GM12878 (cell line): ENCODE measurements around the gene ZNF80.

Experiments used
- CTCF ChIP-seq, 3 experiments: IDR thresholded peaks in 2 of 3; conservative IDR thresholded peaks in 1 of 3; 2 replicates each; pipeline ENCODE4 v1.5.1; 2011; ENCODE audit warnings: low read depth in 3 of 3, low read length in 3 of 3, mild to moderate bottlenecking in 3 of 3, control low read depth in 2 of 3, moderate library complexity in 2 of 3, inconsistent platforms in 1 of 3, mixed read lengths in 1 of 3; ENCODE audit not compliant: control insufficient read depth in 2 of 3, insufficient read depth in 1 of 3; ENCODE audit errors: extremely low read depth in 1 of 3
- EZH2 ChIP-seq: IDR thresholded peaks from 2 replicates; pipeline ENCODE4 v1.6.1; 2012; ENCODE audit warnings: low read depth, mild to moderate bottlenecking, control low read depth, inconsistent platforms, low read length, borderline replicate concordance; ENCODE audit not compliant: control insufficient read depth
- FOXM1 ChIP-seq: IDR thresholded peaks from 2 replicates; pipeline ENCODE4 v1.6.1; 2012; ENCODE audit warnings: low read depth, mild to moderate bottlenecking, inconsistent platforms, low read length, moderate library complexity
- KDM1A ChIP-seq: fragments of 200-600 bp; sonication (generic); IDR thresholded peaks from 2 replicates; pipeline ENCODE4 v1.6.1; 2016; ENCODE audit warnings: borderline replicate concordance
- POU2F2 ChIP-seq: IDR thresholded peaks from 3 replicates; pipeline ENCODE4 v1.6.1; 2011; ENCODE audit warnings: low read depth, mild to moderate bottlenecking, low read length, borderline replicate concordance
- SMAD1 ChIP-seq: fragments of 450-650 bp; IDR thresholded peaks from 2 replicates; pipeline ENCODE4 v1.6.1; 2018; ENCODE audit warnings: mild to moderate bottlenecking, low read depth; ENCODE audit not compliant: partially characterized antibody
- ZNF274 ChIP-seq: IDR thresholded peaks from one replicate; pipeline ENCODE4 v1.8.0; 2011; ENCODE audit not compliant: insufficient read length, insufficient read depth

- TF ChIP-seq FOXM1 (no peak), CTCF (IDR thresholded peaks at IDR 0.05 in 2 of 3, conservative IDR thresholded peaks at IDR 0.05 in 1 of 3; ENCODE audit: control insufficient read depth in 2 of 3, extremely low read depth in 1 of 3, insufficient read depth in 1 of 3, low read depth in 3 of 3, low read length in 3 of 3) (no peak), POU2F2 (no peak), EZH2 (no peak), KDM1A (no peak), ZNF274 (no peak), SMAD1 (no peak)
These were observed 5.8 kb downstream of the ZNF80 start for GRCh38 chr3:114231616-114232015.
